Gastroesophageal sphincter (tissue), 4 donors: ENCODE results near the gene ZSCAN5B. TPM values are rescaled to one million over a fixed set of nuclear protein-coding genes. Genes with fewer than 3 reads are reported as not detected.

Source experiments
- ATAC-seq: fragments of 150-250 bp; one replicate; pipeline ENCODE4 v1.9.1; 2016; ENCODE audit warnings: mild to moderate bottlenecking, moderate library complexity
- H3K27ac ChIP-seq, 4 donors: fragments of 200-600 bp; sonication (generic) in 3 of 4; 1 replicate in 3 of 4; 2 replicates in 1 of 4; pipeline ENCODE4 v1.5.1; 2016 to 2019
- H3K27me3 ChIP-seq: fragments of 200-600 bp; sonication (generic); one replicate; pipeline ENCODE4 v1.5.1; 2019
- H3K36me3 ChIP-seq, 2 donors: fragments of 200-600 bp; sonication (generic); one replicate each; pipeline ENCODE4 v1.5.1; 2019; ENCODE audit warnings: control low read depth in 1 of 2
- H3K4me1 ChIP-seq, 3 donors: fragments of 200-600 bp; sonication (generic); 1 replicate in 2 of 3; 2 replicates in 1 of 3; pipeline ENCODE4 v1.5.1; 2016 to 2019; ENCODE audit warnings: control low read depth in 2 of 3
- H3K4me3 ChIP-seq, 2 donors: fragments of 200-600 bp; sonication (generic); one replicate each; pipeline ENCODE4 v1.5.1; 2019; ENCODE audit warnings: mild to moderate bottlenecking in 1 of 2, moderate library complexity in 1 of 2
- H3K9me3 ChIP-seq, 3 donors: fragments of 200-600 bp; sonication (generic); one replicate each; pipeline ENCODE4 v1.5.1; 2017 to 2019; ENCODE audit warnings: control low read depth in 2 of 3
- EP300 ChIP-seq: sonication (generic); formaldehyde crosslinking; IDR thresholded peaks from one replicate; pipeline ENCODE4 v1.6.1; 2017; ENCODE audit warnings: antibody characterized with exemption, mild to moderate bottlenecking
- POLR2A ChIP-seq, 2 donors: fragments of 450-650 bp; IDR thresholded peaks; one replicate each; pipeline ENCODE4 v1.6.1; 2017; ENCODE audit warnings: antibody characterized with exemption in 2 of 2, mild to moderate bottlenecking in 2 of 2, moderate library complexity in 1 of 2
- POLR2AphosphoS5 ChIP-seq: sonication (generic); formaldehyde crosslinking; IDR thresholded peaks from one replicate; pipeline ENCODE4 v1.6.1; 2017; ENCODE audit warnings: antibody characterized with exemption
- WGBS, 2 donors: methylation state at CpG; one replicate each; pipeline ENCODE4 v1.1.5; 2018; ENCODE audit warnings: low coverage in 1 of 2; 5-methylcytosine and 5-hydroxymethylcytosine counted together
- total RNA-seq, 4 donors: library from RNA; depleted of rRNA; stranded (reverse); fragments of >200 nt; gene quantifications; one replicate each; pipeline ENCODE4 v1.1.0, GENCODE V29; 2016
- TF ChIP-seq, protein P1 (sequence below), 4 experiments: fragments of 200-600 bp in 2 of 4; fragments of 450-650 bp in 2 of 4; sonication (generic) in 1 of 4; IDR thresholded peaks; one replicate each; pipeline ENCODE4 v1.5.1; 2017 to 2019; ENCODE audit warnings: antibody characterized with exemption in 4 of 4, mild to moderate bottlenecking in 2 of 4, moderate library complexity in 2 of 4

The ZSCAN5B gene
- total RNA-seq, 4 donors from 2014 or later: not detected

GRCh38 chr19:56156768-56157167 lies 40.8 kb downstream of the ZSCAN5B start:
- Histone ChIP-seq H3K27me3 (no peaks in the 10 kb centered on the region), H3K4me3 (no peak overlapping the region), H3K4me1 (peaks cover 0 to 22% (median 0%) of the 10 kb centered on the region in 3 donors), H3K36me3 (peaks cover 0 to 79% of the 10 kb centered on the region in 2 donors), H3K27ac (peak overlapping the region in 3 of 4 donors; percentile 31 to 41 (median 37)), H3K9me3 (no peaks in the 10 kb centered on the region)
- no peak for ATAC-seq
- WGBS, 2 donors: 100% methylated on average over 1 of the region's 11 CpGs; no CpG with 5 or more reads in 1 of the 2 donors
- no peak for TF ChIP-seq POLR2A (IDR thresholded peaks at IDR 0.05)
- TF ChIP-seq POLR2AphosphoS5: no peak
- TF ChIP-seq, protein P1, sequence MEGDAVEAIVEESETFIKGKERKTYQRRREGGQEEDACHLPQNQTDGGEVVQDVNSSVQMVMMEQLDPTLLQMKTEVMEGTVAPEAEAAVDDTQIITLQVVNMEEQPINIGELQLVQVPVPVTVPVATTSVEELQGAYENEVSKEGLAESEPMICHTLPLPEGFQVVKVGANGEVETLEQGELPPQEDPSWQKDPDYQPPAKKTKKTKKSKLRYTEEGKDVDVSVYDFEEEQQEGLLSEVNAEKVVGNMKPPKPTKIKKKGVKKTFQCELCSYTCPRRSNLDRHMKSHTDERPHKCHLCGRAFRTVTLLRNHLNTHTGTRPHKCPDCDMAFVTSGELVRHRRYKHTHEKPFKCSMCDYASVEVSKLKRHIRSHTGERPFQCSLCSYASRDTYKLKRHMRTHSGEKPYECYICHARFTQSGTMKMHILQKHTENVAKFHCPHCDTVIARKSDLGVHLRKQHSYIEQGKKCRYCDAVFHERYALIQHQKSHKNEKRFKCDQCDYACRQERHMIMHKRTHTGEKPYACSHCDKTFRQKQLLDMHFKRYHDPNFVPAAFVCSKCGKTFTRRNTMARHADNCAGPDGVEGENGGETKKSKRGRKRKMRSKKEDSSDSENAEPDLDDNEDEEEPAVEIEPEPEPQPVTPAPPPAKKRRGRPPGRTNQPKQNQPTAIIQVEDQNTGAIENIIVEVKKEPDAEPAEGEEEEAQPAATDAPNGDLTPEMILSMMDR (IDR thresholded peaks at IDR 0.05): no peak
- no peak for TF ChIP-seq EP300

- TF ChIP-seq POLR2A (IDR thresholded peaks at IDR 0.05) (no peak), POLR2AphosphoS5 (no peak), EP300 (no peak)
- TF ChIP-seq, protein P1 (IDR thresholded peaks at IDR 0.05): peak in 1 of 4 experiments; percentile 39
- H3K4me1 ChIP-seq: peaks cover 0 to 26% (median 0%) of the 10 kb centered on the region in 3 donors
- H3K4me3 ChIP-seq: no peak overlapping the region
- H3K27ac ChIP-seq: no peak overlapping the region
- WGBS, 2 donors: 0 to 30% methylated on average over 1 to 7 of the region's 17 CpGs
- H3K9me3 ChIP-seq: no peaks in the 10 kb centered on the region
- H3K36me3 ChIP-seq: peaks cover 0 to 63% of the 10 kb centered on the region in 2 donors
- H3K27me3 ChIP-seq: no peaks in the 10 kb centered on the region
- peak; percentile 19 for ATAC-seq
These were observed 42.4 kb downstream of the ZSCAN5B start for GRCh38 chr19:56155124-56155687.

DNA sequence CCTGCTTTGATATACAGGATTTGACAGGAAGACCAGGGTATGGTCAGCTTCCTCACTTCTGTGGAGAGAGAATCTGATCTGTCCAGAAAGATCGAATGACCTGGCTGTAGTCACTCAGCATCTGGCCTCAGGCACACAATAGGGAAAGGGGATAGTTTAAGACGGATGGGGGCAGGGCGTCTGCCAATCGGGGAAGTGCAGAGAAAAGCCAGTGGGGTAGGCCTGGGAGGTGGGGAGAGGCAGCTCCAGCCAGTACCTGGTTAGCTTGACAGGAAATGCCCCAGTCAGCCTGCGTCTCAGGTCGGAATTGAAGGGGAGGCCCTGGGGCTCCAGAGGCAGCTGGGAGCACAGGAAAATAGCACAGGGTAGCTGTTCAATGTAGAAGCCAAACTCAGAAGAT lies 44.1 kb downstream of the ZSCAN5B start:
- TF ChIP-seq EP300 (no peak), POLR2A (IDR thresholded peaks at IDR 0.05) (no peak), POLR2AphosphoS5 (no peak)
- TF ChIP-seq, protein P1 (IDR thresholded peaks at IDR 0.05): no peak
- WGBS, 2 donors: 60 to 62% methylated on average over 5 to 6 of the region's 6 CpGs
- no peak overlapping the region for H3K4me3 ChIP-seq
- H3K36me3 ChIP-seq: peaks cover 0 to 59% of the 10 kb centered on the region in 2 donors
- peak overlapping the region in 1 of 4 donors; percentile 29 for H3K27ac ChIP-seq
- no peaks in the 10 kb centered on the region for H3K27me3 ChIP-seq
- ATAC-seq: no peak
- no peaks in the 10 kb centered on the region for H3K9me3 ChIP-seq
- peaks cover 0 to 29% (median 0%) of the 10 kb centered on the region in 3 donors for H3K4me1 ChIP-seq

DNA sequence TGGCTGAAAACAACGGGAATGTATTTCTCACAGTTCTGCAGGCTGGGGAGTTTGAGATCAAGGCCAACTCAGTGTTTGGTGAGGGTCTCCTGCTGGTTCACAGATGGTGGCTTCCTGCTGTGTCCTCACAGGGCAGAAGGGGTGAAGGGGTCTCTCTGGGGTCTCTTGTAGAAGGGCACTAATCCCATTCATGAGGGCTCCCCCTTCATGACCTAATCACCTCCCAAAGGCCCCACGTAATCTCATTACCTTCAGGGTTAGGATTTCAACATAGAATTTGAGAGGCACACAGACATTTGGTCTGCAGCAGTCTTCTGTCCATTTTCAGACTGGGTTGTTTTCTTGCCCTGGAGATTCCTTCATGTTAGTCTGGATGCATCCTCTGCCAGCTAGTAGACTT lies 44.9 kb downstream of the ZSCAN5B start:
- TF ChIP-seq POLR2AphosphoS5: no peak
- no peak for TF ChIP-seq EP300
- TF ChIP-seq, protein P1 (IDR thresholded peaks at IDR 0.05): no peak
- TF ChIP-seq POLR2A (IDR thresholded peaks at IDR 0.05): no peak
- ATAC-seq: no peak
- Histone ChIP-seq H3K27me3 (no peaks in the 10 kb centered on the region), H3K27ac (peak overlapping the region in 1 of 4 donors; percentile 27), H3K36me3 (peaks cover 0 to 59% of the 10 kb centered on the region in 2 donors), H3K4me3 (no peak overlapping the region), H3K4me1 (peaks cover 0 to 29% (median 0%) of the 10 kb centered on the region in 3 donors), H3K9me3 (no peaks in the 10 kb centered on the region)
- 60 to 67% methylated on average over 1 to 2 of the region's 2 CpGs for WGBS, 2 donors

DNA sequence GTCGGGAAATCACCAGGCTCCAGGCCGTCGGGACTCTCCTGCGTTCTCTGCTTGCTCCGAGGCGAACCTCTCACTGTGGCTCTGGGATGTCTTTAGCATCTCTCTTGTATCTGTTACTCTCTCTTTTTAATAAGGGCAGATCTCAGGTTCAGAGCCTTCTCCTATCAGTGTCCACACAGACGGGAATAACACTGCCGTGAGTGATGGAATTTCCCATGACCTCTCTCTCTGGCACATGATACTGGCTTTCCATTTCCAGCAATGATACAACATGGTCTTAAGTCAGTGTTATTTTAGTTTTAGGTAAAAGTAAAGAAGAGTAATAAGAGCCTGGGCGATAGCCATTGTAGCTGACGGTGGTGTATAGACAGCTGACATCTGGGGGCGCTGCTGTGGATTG lies 47.2 kb downstream of the ZSCAN5B start:
- Histone ChIP-seq H3K27me3 (no peaks in the 10 kb centered on the region), H3K27ac (peak overlapping the region in 1 of 4 donors; percentile 35), H3K9me3 (no peaks in the 10 kb centered on the region), H3K4me3 (no peak overlapping the region), H3K36me3 (peaks cover 0 to 59% of the 10 kb centered on the region in 2 donors), H3K4me1 (peaks cover 0 to 21% (median 0%) of the 10 kb centered on the region in 3 donors)
- no peak for ATAC-seq
- WGBS, 2 donors: 76 to 77% methylated on average over 11 of the region's 11 CpGs
- TF ChIP-seq, protein P1 (IDR thresholded peaks at IDR 0.05): no peak
- TF ChIP-seq POLR2AphosphoS5 (no peak), POLR2A (IDR thresholded peaks at IDR 0.05) (no peak), EP300 (no peak)
